ENCODE measurements around the gene ZNF430. TPM values are rescaled to one million over a fixed set of nuclear protein-coding genes. Genes with fewer than 3 reads are reported as not detected.

The ZNF430 gene
- total RNA-seq, 4 donors from 2014 or later: 8.6 to 14.9 (median 10.2) TPM

DNA sequence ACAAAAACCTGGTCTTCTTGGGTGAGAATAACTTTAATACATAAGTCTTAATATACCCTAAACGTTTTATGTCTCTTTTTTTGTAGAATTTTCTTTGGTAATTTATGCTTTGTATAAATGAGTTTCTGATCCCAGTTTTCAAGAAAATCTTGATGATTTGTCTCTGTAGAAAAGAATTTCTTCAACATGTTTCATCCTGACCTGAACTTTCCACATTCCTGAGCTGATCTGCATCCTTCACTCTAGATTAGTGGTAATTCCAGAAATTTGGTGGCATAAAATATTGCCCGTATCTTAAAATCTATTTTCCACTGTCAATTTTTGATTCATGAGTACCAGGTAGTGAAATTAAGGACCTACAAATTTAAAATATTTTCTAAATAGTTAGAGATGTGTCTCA lies 77.8 kb downstream of the ZNF430 start:
- no peak for DNase-seq
- peaks cover 0 to 25% (median 0%) of the 10 kb centered on the region in 3 donors for H3K36me3 ChIP-seq
- no peaks in the 10 kb centered on the region for H3K9me3 ChIP-seq
- H3K4me3 ChIP-seq: no peak overlapping the region
- no peaks in the 10 kb centered on the region for H3K27me3 ChIP-seq
- H3K27ac ChIP-seq: no peak overlapping the region
- H3K4me1 ChIP-seq: no peaks in the 10 kb centered on the region
- TF ChIP-seq POLR2A (IDR thresholded peaks at IDR 0.05): no peak
- TF ChIP-seq, protein P1, sequence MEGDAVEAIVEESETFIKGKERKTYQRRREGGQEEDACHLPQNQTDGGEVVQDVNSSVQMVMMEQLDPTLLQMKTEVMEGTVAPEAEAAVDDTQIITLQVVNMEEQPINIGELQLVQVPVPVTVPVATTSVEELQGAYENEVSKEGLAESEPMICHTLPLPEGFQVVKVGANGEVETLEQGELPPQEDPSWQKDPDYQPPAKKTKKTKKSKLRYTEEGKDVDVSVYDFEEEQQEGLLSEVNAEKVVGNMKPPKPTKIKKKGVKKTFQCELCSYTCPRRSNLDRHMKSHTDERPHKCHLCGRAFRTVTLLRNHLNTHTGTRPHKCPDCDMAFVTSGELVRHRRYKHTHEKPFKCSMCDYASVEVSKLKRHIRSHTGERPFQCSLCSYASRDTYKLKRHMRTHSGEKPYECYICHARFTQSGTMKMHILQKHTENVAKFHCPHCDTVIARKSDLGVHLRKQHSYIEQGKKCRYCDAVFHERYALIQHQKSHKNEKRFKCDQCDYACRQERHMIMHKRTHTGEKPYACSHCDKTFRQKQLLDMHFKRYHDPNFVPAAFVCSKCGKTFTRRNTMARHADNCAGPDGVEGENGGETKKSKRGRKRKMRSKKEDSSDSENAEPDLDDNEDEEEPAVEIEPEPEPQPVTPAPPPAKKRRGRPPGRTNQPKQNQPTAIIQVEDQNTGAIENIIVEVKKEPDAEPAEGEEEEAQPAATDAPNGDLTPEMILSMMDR (IDR thresholded peaks at IDR 0.05): no peak

DNA sequence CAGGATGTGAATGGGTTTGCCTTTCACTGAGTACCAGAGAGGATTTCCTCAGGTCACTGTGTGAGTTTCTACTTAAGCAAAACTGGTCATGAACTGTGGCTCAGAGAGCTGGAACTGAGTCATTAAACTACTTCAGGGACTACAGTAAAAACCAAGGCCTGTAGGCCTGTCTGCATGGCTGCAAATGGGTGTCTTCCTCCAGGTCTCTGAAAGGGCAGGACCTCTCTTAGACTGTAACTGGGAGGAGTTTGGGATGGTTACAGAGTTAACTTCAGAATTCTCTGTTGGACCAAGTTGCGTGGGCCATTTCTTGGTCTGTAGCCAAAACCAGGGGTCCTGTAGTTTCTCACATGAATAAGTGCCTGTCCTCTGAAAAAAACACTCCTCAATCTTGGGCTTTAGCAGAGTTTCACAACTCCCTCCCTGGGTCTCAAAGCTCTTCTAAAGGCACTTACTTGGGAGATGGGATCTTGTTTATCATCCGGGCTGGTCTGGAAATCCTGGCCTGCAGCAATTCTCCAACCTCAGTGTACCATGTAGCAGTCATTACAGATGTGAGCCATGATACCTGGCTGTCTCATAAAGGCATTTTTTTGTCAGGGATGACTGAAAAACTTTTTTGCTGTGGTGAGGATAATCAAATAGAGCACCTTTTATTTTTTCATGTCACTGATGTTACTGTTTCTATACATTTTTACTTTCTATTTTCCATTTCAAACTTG lies 81.2 kb downstream of the ZNF430 start:
- no peaks in the 10 kb centered on the region for H3K4me1 ChIP-seq
- H3K9me3 ChIP-seq: no peaks in the 10 kb centered on the region
- no peak overlapping the region for H3K27ac ChIP-seq
- H3K27me3 ChIP-seq: no peaks in the 10 kb centered on the region
- TF ChIP-seq, protein P1 (IDR thresholded peaks at IDR 0.05): no peak
- TF ChIP-seq POLR2A (IDR thresholded peaks at IDR 0.05): no peak
- no peak for DNase-seq
- peaks cover 0 to 31% (median 0%) of the 10 kb centered on the region in 3 donors for H3K36me3 ChIP-seq
- H3K4me3 ChIP-seq: no peak overlapping the region

DNA sequence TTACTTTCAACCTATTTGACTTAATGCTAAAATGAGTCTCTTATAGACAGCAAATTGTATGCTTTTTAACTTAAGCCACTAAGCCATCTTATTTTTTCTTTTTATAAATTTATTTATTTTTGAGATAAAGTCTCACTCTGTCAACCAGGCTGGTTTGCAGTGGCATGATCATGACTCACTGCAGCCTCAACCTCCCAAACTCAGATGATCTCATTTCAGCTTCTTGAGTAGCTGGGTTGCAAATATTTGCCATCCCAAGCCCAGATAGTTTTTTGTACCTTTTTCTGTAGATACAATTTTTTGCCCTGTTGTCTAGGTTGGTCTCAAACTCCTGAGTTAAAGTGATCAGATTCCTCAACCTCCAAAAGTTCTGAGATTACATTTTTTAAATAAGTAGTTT lies 88.7 kb downstream of the ZNF430 start:
- TF ChIP-seq, protein P1 (IDR thresholded peaks at IDR 0.05): no peak
- TF ChIP-seq POLR2A (IDR thresholded peaks at IDR 0.05): no peak
- Histone ChIP-seq H3K27ac (no peak overlapping the region), H3K4me1 (no peaks in the 10 kb centered on the region), H3K27me3 (no peaks in the 10 kb centered on the region), H3K4me3 (no peak overlapping the region), H3K36me3 (peaks cover 0 to 18% (median 0%) of the 10 kb centered on the region in 3 donors), H3K9me3 (peaks cover 0 to 4% (median 2%) of the 10 kb centered on the region in 4 donors)
- no peak for DNase-seq

Small RNA genes within 50 kb of the gene (small RNA-seq; reads per million reads assigned to genes)
- gene AC008739.3: 0 reads per million in 2 donors

Other genes starting within 250 kb of the ZNF430 start
- 10 to 100 TPM in 1 of 4 donors, 1 to 10 TPM in 3; 4.9 to 11.6 (median 7.0) TPM for gene ZNF66, start 244.4 kb upstream of the ZNF430 start, total RNA-seq
- gene ZNF85, start 97.4 kb upstream of the ZNF430 start, total RNA-seq: 10 to 100 TPM in 1 of 4 donors, 1 to 10 TPM in 3; 3.2 to 47.9 (median 4.3) TPM
- gene ZNF714, start 61.5 kb downstream of the ZNF430 start, total RNA-seq: 10 to 100 TPM in 2 of 4 donors, 1 to 10 TPM in 2; 7.8 to 16.5 (median 11.4) TPM
- 10 to 100 TPM; 11.8 to 54.5 (median 14.5) TPM for gene ZNF431, start 121.4 kb downstream of the ZNF430 start, total RNA-seq

Measured in Peyer's patch (tissue), 4 donors.